Stimulated activated CD4-positive, alpha-beta T cell treated with anti-CD3 and anti-CD28 coated beads, Interleukin-15, amount 100 ng/mL, for 1 hour (primary cell): ENCODE measurements around the gene MADCAM1.
A peak's percentile ranks its signal among the peaks of the same experiment; 100 is the strongest.

ENCODE experiments used
- DNase-seq, 2 donors: peaks; one replicate each; pipeline ENCODE4 v3.0.0-alpha.2; 2020; ENCODE audit warnings: low read depth in 1 of 2, low spot score in 1 of 2

The MADCAM1 gene

DNA sequence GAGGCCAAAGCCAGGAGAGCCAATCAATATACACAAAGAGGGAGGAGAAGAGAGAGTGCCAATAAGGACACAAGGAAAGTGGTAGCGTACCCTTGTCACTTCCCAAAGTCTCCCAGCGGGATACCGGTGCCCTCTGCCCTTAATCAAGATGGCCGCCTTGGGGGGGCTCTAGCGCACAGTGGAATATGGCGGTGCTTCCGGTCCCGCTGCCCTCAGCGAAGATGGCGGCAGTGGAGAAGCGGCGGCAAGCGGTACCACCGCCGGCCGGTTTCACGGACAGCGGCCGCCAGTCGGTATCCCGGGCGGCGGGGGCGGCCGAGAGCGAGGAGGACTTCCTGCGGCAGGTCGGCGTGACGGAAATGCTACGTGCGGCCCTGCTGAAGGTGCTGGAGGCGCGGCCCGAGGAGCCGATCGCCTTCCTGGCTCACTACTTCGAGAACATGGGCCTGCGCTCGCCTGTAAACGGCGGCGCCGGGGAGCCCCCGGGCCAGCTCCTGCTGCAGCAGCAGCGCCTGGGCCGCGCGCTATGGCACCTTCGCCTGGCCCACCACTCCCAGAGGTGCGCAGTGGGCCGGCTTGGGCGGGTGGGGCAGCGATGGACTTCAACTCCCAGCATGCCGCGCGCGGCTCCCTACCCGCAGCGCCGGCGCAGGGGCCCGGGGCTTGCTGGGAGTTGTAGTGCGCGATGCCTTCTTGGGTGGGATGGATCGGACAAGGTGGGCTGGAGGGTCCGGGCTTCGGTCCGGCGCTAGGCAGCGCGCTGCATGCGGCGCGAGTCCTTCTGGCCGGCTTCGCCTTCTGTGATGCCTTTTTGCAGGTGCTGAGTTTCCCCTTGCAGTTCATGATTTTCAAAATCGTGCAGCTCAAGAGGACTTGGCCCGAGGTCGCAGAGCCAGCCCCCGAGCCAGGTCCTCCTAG is 11.3 kb downstream of the MADCAM1 start, which contains the start of gene TPGS1:
Gene TPGS1, plus strand, starts transcription at position 212 of the 918 bp plus-strand sequence. Its CDS starts 10 bp downstream, at position 222.
- peak; percentile 71 to 74 for DNase-seq

- DNase-seq: no peak
Measured at GRCh38 chr19:508204-509150, 12.2 kb downstream of the MADCAM1 start.

GRCh38 chr19:510606-511100 is 14.4 kb downstream of the MADCAM1 start:
- DNase-seq: peak; percentile 87 to 88

DNA sequence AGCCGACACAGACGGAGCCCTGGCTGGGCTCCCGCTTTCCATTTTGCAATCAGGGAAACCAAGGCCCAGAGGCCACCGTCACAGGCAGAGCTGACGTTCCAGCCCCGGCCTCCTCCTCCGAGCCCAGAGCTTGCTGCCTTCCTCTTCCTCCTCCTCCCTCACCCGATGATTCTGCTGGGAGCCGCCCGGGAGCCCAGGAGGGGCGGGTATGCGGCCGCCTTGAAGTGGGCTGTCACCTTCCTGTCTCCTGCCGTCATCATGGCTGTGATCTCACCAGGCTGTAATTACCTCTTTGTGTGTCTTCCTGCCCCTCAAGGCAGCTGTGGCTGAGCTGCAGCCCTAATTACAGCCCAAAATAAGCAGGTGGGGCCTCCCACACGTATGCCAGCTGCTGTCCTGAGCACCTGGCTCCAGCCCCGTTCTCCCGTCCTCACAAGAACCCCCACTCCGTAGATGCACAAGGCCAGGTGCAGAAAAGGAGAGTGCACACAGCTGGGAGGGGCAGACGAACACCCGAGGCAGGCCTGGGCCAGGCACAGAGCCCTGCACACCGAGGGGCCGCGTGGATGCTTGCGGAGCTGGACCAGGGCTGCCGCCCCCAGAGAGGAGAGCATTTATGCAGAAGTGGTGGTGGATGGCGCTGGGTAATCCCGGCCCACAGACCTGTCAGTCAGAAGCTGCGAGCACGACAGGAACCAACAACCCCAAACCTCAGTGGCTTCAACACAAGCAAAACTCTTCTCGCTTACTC is 15.0 kb downstream of the MADCAM1 start:
- DNase-seq: peak; percentile 52 to 71

DNA sequence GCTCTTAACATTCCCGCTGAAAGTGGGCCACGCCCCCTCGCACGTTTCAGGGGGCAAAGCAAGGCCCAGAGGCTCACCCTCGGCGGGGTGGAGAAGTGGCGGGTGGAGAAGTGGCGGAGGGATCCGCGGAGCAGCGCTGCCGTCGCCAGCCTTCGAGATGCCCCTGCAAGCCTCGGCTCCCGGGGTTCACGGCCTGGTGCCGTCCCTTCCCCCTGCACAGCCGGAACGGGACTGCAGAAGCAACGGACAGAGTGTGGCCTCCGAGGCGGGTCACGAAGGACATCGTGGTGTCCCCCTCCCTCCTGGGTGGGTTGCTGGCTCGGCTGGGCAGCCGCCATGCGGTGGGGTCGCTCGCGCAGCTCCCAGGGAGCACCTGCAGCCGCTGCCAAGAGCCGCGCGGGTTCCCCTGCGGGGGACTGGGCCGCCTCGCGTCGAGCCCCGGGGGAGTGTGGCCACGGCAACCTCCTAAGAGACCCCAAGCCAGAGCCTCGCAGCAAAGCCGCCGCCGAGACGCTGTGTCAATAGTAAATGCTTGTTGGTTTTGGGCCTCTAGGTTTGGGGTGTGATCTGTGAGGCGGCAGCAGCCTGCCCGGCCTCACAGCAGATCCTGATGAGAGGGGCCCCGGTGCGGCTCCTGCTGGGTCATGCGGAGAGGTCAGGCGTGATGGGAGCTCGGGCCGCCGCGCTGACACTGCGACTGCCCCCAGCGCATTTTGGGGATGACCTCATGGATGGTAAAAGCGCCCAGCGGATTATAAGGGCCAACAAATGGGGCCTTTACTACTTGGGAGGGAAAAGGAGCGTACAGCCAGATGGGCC is 16.5 kb downstream of the MADCAM1 start:
- no peak for DNase-seq

DNA sequence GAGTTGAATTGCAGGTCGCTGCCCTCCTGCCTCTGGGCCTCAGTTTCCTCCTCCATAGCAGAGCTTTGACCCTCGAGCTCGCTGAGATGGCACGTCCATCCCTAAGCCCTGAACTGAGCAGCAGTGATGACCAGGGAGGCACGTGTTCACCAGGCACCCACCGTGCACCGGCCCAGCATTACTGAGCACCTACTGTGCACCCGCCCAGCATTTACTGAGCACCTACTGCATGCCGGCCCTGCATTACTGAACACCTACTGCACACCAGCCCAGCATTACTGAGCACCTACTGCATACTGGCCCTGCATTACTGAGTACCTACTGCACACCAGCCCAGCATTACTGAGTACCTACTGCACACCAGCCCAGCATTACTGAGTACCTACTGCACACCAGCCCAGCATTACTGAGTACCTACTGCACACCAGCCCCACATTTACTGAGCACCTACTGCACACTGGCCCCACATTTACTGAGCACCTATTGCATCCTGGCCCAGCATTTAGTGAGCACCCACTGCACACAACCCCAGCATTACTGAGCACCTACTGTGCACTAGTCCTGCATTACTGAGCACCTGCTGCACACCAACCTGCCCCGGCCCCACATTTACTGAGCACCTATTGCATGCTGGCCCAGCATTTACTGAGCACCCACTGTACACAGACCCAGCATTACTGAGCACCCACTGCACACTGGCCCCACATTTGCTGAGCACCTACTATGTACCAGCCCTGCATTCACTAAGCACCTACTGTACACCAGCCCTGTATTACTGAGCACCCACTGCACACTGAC is 17.3 kb downstream of the MADCAM1 start:
- DNase-seq: no peak

DNA sequence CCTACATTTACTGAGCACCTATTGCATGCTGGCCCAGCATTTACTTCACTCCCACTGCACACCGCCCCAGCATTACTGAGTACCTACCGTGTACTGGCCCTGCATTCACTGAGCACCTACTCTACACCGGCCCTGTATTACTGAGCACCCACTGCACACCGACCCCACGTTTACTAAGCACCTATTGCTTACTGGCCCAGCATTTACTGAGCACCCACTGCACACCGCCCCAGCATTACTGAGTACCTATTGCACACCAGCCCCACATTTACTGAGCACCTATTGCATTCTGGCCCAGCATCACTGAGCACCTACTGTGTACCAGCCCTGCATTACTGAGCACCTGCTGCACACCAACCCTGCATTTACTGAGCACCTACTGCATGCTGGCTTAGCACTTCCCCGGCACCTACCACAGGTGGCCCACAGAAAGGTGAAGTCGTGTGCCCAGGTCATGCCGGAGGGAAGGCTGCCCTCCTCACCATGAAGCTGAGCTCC is 17.9 kb downstream of the MADCAM1 start:
- DNase-seq: no peak

GRCh38 chr19:517721-518597 is 21.7 kb downstream of the MADCAM1 start:
- no peak for DNase-seq

- DNase-seq: peak; percentile 47 to 48
Measured at GRCh38 chr19:518598-519231, 22.4 kb downstream of the MADCAM1 start.

GRCh38 chr19:519449-519865 is 23.2 kb downstream of the MADCAM1 start:
- DNase-seq: no peak

DNA sequence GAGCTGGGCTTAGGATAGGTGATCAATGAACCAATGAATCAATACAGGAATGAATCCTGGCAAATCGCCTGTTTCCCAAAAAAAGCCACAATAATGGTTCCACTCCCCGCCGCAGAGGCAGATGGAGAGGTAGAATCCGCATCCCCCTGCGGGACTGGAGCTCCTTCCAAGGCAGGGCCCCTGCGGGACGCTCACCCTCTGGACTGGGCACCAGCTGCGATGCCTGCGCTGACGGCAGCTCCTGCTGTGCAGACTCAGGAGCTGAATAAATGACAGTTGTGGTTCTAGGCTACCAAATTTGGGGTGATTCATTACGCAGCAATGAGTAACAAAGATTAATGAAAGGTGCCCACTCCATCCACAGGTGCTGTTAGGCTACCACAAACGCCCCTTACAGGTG is 26.4 kb downstream of the MADCAM1 start:
- no peak for DNase-seq

- DNase-seq: no peak
Measured at GRCh38 chr19:524062-524674, 27.9 kb downstream of the MADCAM1 start.

GRCh38 chr19:525029-525428 is 28.7 kb downstream of the MADCAM1 start:
- no peak for DNase-seq

DNA sequence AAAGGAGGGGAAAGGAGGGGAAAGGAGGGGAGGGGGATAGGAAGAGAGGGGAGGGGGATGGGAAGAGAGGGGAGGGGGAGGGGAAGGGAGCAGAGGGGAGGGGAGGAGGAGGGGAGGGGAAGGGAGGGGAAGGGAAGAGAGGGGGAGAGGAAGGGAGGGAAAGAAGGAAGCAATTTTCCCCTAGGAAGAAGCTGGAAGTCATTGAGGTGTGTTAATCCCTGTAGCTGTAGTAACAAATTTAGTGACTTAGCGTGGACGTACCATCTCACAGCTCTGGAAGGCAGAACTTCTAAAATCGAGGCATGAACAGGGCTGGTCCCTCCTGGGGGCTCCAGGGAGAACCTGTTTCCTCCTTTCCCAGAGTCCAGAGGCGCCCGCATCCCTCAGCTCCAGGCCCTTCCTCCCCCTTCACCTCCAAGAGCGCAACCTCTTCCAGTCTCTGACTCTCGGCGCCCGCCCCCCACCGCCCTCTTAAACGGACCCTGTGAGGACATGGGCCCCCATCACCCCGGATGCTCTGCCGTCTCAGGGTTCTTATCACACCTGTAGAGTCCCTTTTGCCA is 29.7 kb downstream of the MADCAM1 start:
- no peak for DNase-seq

DNA sequence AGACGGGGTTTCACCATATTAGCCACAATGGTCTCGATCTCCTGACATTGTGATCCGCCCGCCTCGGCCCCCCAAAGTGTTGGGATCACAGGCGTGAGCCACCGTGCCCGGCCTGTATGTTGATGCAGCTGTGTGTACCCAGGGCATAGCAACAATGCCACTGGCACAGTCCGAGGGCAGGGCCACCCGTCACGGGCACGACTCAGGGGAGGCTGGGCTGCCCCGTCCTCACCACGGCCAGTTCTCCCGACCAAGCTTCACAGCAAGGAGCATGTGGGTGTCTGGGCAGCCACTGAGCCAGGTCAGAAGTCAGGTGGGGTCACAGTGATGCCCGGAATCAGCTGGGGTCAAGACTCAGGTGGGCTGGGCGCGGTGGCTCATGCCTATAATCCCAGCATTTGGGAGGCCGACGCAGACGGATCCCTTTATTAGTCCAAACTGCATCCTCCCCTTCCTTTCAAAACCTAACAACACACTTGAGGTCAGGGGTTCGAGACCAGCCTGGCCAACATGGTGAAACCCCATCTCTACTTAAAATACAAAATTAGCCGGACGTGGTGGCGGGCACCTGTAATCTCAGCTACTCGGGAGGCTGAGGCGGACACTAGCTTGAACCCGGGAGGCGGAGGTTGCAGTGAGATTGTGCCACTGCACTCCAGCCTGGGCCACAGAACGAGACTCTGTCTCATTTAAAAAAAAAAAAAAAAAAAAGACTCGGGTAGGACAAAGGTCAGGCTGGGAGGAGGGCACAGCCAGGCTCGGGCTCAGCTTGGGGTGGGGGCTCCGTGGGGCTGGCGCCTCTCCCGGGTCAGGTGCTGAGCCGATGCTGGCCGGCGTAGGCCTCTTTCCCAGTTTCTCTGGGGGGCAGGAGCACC is 34.1 kb downstream of the MADCAM1 start:
- no peak for DNase-seq
